GM06990 (cell line): Measurements from ENCODE around the gene GAA.

Experiments used
- DNase-seq: peaks from one replicate; pipeline ENCODE4 v3.0.0-alpha.2; 2011; ENCODE audit not compliant: insufficient read length; ENCODE audit errors: extremely low read depth
- H3K27me3 ChIP-seq: replicated peaks from 2 replicates; pipeline ENCODE4 v1.6.0; 2011; ENCODE audit warnings: low read length; ENCODE audit not compliant: control insufficient read depth, insufficient read depth
- H3K36me3 ChIP-seq: 2 replicates; pipeline ENCODE4 v1.5.1; 2011; ENCODE audit warnings: low read length; ENCODE audit not compliant: control insufficient read depth, insufficient read depth
- H3K4me3 ChIP-seq: replicated peaks from 2 replicates; pipeline ENCODE4 v1.5.1; 2011; ENCODE audit warnings: low read depth, mild to moderate bottlenecking, control low read depth, low read length
- TF ChIP-seq, protein P1 (sequence below): IDR thresholded peaks from 2 replicates; pipeline ENCODE4 v1.5.1; 2011; ENCODE audit warnings: low read length, control low read depth, mild to moderate bottlenecking, inconsistent platforms; ENCODE audit not compliant: insufficient read depth, poor library complexity, severe bottlenecking

The GAA gene

DNA sequence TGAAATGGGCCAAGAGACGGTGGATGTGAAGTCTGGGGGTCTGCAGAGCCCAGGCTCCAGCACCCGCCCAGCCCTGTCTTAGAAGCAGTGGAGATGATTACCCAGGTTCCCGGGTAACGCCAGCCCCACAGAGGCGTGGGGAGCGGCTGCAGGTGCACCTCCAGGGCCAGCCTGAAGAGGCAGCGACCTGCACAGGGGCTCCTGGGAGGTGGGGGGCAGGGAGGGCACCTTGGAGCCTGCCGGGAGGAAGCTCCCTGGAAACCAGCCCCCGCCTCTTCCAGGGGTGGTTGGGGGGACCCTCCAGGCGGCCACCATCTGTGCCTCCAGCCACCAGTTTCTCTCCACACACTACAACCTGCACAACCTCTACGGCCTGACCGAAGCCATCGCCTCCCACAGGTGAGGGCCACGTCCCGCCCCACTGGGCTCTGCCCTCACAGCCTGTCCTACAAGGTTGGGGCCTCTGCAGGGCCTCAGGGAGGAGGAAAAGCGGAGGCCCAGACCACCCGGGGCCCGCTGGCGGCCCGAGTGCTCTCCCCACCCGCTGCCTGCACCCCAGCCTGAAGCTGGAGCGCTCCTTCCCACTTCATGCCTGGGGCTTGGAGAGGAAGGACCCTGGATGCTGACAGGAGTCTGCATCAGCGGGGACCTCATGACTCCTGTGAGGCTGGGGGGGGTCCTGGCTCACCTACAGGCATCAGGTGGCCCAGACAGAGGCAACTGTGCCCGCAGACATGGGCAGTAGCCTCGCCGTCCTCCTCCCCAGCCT is 10.5 kb downstream of the GAA start:
- Histone ChIP-seq H3K36me3 (no peaks in the 10 kb centered on the region), H3K4me3 (no peak overlapping the region), H3K27me3 (no peaks in the 10 kb centered on the region)
- TF ChIP-seq, protein P1, sequence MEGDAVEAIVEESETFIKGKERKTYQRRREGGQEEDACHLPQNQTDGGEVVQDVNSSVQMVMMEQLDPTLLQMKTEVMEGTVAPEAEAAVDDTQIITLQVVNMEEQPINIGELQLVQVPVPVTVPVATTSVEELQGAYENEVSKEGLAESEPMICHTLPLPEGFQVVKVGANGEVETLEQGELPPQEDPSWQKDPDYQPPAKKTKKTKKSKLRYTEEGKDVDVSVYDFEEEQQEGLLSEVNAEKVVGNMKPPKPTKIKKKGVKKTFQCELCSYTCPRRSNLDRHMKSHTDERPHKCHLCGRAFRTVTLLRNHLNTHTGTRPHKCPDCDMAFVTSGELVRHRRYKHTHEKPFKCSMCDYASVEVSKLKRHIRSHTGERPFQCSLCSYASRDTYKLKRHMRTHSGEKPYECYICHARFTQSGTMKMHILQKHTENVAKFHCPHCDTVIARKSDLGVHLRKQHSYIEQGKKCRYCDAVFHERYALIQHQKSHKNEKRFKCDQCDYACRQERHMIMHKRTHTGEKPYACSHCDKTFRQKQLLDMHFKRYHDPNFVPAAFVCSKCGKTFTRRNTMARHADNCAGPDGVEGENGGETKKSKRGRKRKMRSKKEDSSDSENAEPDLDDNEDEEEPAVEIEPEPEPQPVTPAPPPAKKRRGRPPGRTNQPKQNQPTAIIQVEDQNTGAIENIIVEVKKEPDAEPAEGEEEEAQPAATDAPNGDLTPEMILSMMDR: no peak
- DNase-seq: no peak

DNA sequence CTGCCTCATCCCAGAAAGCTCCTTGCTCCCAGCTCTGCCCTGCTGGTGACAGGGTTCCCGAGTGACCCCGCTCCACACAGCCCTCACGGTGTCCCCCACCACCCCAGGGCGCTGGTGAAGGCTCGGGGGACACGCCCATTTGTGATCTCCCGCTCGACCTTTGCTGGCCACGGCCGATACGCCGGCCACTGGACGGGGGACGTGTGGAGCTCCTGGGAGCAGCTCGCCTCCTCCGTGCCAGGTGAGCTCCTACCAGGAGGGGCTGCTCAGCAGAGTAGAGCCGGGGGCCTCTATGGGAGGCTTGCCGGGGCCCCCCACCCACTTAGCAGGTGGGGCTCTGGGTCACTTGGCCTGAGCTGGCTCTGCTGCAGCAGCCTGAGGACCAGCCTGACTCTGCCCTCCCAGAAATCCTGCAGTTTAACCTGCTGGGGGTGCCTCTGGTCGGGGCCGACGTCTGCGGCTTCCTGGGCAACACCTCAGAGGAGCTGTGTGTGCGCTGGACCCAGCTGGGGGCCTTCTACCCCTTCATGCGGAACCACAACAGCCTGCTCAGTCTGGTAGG is 11.2 kb downstream of the GAA start:
- TF ChIP-seq, protein P1: no peak
- no peak for DNase-seq

DNA sequence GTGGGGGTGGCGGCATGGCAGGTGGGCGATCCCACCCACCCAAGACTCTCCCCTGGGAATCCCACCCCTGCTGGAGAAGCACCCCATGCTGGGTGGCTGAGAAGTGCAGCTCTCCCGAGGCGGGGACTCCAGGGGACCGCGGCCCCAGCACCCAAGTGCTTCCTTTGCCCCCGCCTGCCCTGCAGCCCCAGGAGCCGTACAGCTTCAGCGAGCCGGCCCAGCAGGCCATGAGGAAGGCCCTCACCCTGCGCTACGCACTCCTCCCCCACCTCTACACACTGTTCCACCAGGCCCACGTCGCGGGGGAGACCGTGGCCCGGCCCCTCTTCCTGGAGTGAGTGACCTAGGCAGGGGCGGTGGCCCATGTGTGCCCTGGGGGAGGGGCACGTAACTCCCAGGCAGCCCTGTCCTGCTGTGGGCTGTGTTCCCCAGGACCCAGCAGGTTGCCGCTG is 11.7 kb downstream of the GAA start:
- TF ChIP-seq, protein P1: no peak
- DNase-seq: no peak
- Histone ChIP-seq H3K27me3 (no peaks in the 10 kb centered on the region), H3K4me3 (no peak overlapping the region), H3K36me3 (no peaks in the 10 kb centered on the region)

More for the DNA sequence above, 11.2 kb downstream of the GAA start:
- Histone ChIP-seq H3K4me3 (no peak overlapping the region), H3K36me3 (no peaks in the 10 kb centered on the region), H3K27me3 (no peaks in the 10 kb centered on the region)

DNA sequence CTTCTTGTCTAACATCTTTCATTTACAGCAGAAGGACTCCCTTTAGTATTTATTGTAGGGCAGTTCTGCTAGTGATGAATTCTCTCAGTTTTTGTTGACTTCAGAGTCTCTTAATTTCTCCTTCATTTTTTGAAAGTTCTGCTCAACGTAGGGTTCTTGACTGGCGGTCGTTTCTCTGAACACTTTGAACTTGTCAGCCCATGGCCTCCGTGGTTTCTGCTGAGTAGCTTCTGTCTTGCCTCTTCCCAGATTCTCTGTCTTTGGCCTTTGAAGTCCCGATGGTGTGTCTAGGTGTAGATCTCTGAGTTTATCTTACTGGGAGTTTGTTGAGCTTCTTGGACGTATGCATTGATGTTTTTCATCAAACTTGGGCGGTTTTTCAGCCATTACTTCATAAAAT is 13.4 kb downstream of the GAA start:
- H3K36me3 ChIP-seq: no peaks in the 10 kb centered on the region
- no peaks in the 10 kb centered on the region for H3K27me3 ChIP-seq
- H3K4me3 ChIP-seq: no peak overlapping the region
- TF ChIP-seq, protein P1: no peak
- DNase-seq: no peak

DNA sequence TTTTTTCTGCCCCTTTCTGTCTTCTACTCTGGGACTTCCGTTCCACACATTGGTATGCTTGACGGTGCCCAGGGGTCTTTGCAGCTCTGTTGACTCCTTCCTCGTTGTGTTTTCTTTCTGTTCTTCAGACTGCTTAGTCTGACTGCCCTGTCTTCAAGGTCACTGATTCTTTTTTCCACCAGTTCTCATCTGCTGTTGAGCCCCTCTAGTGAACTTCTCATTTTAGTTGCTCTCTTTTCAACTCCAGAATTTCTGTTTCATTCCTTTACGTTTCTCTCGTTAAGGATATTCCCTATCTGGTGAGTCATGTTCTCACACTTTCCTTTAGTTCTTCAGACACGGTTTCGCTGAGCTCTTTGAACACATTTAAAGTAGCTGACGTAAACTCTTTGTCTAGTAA is 13.8 kb downstream of the GAA start:
- Histone ChIP-seq H3K36me3 (no peaks in the 10 kb centered on the region), H3K4me3 (no peak overlapping the region), H3K27me3 (no peaks in the 10 kb centered on the region)
- TF ChIP-seq, protein P1: no peak
- no peak for DNase-seq
